Jurkat, Clone E6-1 (cell line): Measurements from ENCODE around the gene XNDC1N. TPM values are rescaled to one million over a fixed set of nuclear protein-coding genes. Genes with fewer than 3 reads are reported as not detected.
A peak's percentile ranks its signal among the peaks of the same experiment; 100 is the strongest.

Source experiments
- DNase-seq: peaks from one replicate; pipeline ENCODE4 v3.0.0-alpha.2; 2011; ENCODE audit warnings: low read depth, low spot score
- H3K4me3 ChIP-seq: 2 replicates; pipeline ENCODE4 v1.5.1; 2011; ENCODE audit warnings: mild to moderate bottlenecking, low read length, control low read depth, moderate library complexity
- polyA plus RNA-seq: library from polyadenylated mRNA; unstranded; fragments of >200 nt; gene quantifications from one replicate; pipeline ENCODE4 v1.2.1, GENCODE V29; 2012; ENCODE audit warnings: missing spikeins; ENCODE audit not compliant: insufficient read length, insufficient read depth

Gene XNDC1N, protein sequence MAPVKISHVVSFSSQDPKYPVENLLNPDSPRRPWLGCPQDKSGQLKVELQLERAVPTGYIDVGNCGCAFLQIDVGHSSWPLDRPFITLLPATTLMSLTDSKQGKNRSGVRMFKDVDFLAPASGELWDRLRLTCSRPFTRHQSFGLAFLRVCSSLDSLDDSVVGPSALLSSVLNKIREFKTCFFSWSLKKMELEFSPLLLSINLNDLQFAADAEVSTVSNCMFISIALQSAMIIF
- 6.7 TPM for polyA plus RNA-seq

DNA sequence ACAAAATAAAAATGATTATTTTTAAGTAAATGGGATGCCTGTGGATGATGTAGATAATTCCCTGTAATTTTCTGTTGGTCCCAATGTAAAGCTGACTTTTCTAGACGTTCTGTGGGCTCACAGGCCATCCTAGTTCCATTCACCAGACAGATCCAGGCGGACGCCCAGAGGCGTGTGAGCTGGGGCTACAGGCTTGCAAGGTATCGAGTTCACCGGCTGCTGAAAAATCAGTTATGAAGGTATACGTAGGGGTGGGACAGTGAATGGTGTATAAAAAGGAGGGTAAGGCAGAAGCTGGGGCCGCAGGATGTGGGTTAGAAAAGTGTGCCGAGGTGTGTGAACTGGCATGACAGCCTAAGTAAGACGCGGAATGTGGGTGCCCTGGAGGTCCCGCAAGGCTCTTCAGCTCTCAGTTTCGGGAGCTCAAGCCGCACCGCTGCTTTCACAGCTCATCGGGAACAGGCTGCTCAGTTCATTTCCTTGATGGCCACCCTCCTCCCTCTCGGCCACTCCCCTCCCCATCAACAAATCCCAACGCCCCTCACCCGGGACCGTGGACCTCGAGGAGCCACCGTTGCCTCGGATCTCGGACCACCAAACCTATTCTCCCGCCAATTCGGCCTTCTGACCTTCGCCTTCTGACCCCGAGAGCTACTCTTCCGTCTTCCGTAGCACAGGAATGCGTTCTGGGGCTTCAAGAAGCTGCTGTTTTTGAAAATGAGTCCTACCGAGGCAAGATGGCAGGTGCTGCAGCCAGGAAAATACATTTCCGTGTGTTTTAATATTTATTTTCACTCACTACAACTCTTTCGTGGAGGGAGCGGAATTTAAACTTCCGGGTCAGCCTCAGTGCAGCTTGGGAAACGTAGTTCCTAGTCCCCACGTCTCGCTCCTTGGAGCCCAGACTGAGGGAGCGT is at the start of gene XNDC1N:
Gene XNDC1N (minus strand): TSS at position 775 of the 917 bp plus-strand sequence. CDS start 5,241 bp downstream, outside the sequence.
- DNase-seq = peak; percentile 88
- H3K4me3 ChIP-seq = peak within 1 kb of the TSS; percentile 79

DNA sequence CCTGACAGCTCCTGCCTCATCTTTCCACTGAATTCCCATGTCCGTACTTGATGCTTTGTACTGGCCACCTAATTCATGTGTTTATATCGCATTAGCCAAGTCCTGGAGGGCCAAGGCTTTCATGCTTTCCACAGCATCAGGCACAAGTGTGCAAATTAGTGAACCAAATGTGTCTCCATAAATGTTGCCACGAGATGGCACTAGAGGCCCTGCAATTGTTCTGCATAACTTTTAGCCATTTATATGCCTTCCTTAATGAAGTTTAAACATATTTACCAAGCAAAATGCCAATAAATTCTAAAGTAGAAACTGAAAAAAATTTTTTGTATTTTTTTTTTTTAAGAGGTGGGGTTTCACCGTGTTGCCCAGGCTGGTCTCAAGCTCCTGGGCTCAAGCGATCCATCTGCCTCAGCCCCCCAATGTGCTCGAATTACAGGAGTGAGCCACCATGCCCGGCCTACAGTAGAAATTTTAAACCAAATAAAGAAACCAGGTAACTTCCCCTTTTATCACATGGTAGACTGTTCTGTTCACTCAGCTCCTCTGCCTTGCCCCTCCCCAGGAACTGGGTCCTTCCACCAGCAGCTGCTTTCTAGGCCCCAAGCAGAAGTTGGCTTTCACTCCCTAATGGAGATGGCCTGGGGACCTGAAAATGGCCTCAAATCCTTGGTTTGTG is 49.5 kb upstream of the XNDC1N start:
- peak; percentile 58 for DNase-seq
- no peak overlapping the region for H3K4me3 ChIP-seq

DNA sequence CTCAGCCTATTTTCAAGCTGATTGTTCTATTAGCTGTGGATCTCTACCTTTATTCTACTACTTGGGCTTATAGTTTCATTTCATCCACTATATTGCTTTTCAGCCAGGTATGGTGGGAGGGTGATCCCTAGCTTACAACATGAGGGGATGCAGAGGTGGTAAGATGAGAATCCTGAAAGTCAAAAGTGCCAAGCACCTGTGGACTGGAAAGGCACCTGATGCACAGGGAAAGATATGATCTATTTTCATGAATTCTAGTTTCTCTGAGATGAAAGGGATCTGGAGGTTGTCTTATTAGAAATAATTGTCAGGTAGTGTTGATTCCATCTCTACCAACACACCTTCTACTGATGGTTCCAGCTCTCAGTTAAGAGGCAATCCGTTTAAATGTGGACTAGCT is 48.7 kb upstream of the XNDC1N start:
- no peak for DNase-seq
- H3K4me3 ChIP-seq = no peak overlapping the region

DNA sequence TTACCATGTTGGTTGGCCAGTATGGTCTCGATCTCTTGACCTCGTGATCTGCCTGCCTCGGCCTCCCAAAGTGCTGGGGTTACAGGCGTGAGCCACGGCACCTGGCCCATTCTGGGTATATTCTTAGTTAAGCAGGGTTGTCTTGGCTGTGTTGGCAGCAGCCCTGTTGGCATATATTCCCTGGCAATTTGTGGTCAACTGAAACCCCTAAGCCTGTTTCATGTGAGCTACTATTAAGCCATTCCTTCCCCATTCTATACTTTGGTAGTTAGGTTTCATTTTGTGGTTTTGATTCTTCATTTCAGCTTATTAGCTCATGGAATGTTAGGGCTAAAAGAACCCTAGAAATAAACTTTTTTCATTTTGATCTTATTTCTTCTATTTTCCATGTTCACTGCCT is 48.2 kb upstream of the XNDC1N start:
- H3K4me3 ChIP-seq = no peak overlapping the region
- DNase-seq = no peak

DNA sequence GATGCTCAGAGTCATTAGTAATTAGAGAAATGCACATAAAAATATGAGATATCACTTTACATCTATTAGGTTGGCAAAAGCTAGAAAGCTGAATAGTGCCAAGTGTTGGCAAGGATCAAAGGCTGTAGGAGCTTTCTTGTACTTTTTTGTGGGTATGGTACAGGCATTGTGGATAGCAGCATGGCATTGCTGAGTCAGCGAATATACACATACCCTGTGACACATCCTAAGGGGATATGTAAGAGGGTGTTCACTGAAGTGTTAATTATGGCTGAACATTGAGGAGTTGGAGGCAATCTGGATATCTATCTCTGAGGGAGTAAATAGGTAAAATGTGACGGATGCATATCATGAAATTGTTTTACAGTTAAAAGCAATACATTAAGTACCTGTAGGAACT is 43.3 kb upstream of the XNDC1N start:
- DNase-seq = peak; percentile 6
- no peak overlapping the region for H3K4me3 ChIP-seq

DNA sequence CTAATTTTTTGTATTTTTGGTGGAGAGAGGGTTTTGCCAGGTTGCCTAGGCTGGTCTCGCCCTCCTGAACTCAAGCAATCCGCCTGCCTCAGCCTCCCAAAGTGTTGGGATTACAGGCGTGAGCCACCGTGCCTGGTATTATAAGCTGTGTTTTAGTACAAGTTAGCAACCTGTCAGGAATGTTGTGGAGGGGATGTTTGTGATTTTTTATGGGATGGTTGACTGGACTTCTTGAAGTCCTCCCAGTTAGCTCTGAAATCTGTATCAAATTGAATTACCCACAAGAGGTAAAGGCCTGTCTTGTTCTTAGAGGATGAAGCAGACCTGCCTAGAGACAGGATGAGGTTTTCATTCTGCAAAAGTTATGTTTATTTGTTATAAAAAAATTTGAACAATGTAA is 36.2 kb upstream of the XNDC1N start:
- DNase-seq = no peak
- no peak overlapping the region for H3K4me3 ChIP-seq

DNA sequence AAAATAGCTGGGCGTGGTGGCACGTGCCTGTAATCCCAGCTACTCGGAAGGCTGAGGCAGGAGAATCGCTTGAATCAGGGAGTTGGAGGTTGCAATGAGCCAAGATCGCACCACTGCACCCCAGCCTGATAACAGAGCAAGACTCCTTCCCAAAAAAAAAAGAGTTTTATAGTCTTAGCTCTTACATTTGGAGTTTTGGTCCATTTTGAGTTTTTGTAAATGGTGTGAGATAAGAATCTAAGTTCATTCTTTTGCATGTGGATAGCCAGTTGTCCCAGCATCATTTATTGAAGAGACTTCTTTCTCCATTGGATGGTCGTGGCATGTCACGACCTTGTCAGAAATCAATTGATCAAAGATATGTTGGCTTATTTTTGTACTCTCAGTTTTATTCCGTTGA is 35.1 kb upstream of the XNDC1N start:
- no peak for DNase-seq
- H3K4me3 ChIP-seq = no peak overlapping the region

DNA sequence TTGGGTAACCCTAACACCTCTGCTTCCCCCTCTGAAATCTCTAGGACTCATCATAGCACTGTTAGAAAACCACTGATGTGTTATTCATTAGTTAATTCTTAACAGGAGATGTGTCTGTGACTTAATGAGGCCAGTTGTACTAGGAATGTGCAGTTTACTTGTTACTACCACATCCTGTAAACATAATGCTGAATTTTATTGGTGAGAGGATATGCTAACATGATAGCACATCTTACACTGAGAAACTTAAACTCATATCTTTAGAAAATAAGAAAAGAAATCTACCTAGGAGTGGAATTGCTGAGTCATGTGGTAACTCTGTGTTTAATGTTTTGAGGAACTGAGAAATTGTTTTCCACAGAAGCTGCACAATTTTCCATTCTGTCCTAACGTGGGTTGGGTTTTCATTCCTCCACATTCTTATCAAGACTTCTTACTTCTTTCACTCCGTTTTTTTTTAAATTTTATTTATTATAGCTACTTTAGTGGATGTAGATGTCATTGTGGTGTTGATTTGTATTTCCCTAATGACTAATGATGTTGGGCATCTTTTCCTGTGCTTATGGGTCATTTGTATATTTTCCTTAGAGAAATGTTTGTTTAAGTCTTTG is 34.1 kb upstream of the XNDC1N start:
- H3K4me3 ChIP-seq = no peak overlapping the region
- DNase-seq = no peak

DNA sequence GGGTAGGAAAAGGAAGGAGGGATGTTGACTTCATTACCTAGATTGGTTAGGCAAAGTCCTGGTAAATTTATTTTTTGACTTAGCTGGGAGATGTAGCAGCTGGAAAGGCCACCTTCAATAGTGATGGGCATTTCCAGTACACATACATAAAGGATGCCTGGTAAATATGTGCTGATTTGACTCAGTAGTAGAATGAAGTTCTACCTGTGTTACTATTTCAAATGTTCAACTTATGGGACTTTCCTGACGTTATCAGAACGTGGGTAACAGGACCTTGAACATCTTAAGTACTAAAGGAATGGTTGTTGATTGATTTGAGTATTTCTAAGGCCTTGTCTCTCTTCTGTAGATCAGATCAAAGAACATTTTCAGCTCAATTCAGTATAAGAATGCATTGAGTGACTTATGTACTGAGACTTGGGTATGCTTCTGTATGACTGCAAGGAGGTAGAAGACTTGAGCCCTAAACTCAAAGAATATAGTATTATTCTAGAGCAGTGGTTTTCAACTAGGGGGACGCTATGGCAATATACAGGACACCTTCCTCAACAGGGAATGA is 27.6 kb upstream of the XNDC1N start:
- H3K4me3 ChIP-seq = no peak overlapping the region
- DNase-seq = no peak

DNA sequence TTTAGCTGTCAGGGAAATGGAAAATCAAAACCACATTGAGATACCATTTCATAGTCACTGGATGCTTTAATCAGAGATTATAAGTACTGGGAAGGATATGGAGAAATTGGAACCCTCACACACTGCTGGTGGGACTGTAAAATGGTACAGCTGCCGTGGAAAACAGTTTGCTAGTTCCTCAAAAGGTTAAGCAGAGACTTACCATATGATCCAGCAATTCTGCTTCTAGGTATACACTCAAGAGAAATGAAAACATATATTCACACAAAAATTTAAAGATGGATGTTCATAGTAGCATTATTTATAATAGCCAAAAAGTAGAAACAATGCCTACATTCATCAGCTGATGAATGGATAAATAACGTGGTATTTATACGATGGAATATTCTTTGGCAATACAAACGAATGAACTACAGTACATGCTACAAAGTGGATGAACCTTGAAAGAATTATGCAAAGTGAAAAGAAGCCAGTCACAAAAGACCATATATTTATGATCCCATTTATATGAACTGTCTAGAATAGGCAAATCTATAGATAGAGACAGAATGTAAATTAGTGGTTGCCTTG is 23.4 kb upstream of the XNDC1N start:
- DNase-seq = no peak
- no peak overlapping the region for H3K4me3 ChIP-seq

DNA sequence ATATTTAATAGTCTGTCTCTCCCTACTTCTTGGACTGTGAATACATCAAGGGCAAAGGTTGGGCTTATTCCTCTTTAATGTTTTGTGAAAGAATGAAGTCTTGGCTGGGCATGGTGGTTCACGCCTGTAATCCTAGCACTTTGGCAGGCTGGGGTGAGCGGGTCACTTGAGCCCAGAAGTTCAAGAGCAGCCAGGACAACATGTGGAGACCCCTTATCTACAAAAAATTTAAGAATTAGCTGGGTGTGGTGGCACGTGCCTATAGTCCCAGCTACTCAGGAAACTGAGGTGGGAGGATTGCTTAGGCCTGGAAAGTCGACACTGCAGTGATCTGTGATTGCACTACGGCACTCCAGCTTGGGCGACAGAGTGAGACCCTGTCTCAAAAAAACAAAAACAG is 20.6 kb upstream of the XNDC1N start:
- no peak for DNase-seq
- H3K4me3 ChIP-seq = no peak overlapping the region

DNA sequence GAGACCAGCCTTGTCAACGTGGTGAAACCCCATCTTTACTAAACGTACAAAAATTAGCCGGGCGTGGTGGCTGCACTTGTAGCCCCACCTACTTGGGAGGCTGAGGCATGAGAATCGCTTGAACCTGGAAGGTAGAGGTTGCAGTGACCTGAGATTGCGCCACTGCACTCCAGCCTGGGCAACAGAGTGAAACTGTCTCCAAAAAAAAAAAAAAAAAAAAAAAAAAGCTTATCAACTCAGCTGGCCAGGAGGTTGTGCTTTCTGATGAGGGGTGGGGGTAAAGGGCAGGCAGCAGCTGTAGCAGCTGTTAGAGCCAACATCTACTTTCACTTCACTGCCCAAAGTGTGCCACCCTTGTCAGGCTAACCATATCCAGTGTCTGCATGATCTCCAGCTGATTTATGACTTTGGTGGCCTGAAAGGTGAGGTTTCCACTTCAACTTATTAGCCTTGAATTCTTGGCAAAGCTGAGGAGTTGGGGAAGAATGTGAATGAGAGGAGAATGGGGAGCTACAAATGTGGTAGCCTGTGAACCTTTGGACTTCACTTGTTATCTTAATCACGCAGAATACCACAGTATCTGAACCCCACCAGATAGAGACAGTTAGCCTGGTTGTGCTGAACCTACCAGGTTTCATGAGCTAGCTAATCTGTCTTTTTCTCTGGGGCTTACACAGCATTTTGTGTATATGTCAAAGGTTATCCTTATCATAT is 20.1 kb upstream of the XNDC1N start:
- H3K4me3 ChIP-seq = no peak overlapping the region
- DNase-seq = no peak

DNA sequence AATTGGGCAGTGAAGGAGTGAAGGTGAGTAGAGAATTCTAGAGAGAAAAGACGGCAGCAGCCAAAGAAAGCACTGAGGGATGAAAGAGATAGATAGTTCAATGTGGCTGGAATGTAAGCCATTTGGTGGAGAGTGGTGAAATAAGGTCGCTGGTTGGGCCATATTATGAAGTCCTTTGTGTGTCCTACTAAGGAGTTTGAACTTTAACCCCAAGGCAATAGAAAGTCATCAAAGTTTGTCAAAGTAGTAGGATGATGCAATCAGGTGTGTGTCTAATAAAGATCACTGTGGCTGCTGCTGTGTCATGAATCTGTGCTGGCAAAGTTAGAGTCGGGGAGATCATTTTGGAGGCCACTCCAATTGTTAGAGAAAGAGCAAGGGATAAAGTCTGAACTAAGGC is 19.1 kb upstream of the XNDC1N start:
- no peak for DNase-seq

DNA sequence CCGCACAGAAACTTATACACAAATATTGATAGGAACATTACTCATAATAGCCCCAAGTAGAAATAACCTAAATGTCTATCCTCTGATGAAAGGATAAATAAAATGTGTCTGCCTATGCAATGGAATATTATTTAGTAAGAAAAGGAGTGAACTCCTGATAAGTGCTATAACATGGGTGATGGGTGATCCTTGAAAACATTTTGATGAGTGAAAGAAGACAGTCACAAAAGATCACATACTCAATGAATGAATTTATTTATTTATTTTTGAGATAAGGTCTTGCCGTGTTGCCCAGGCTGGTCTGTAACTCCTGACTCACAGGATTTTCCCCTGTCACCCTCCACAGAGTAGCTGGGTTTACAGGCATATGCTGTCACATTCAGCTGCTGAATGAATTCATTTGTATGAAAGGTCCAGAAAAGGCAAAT is 17.8 kb upstream of the XNDC1N start:
- no peak for DNase-seq
- H3K4me3 ChIP-seq = no peak overlapping the region

More for the DNA sequence above, 19.1 kb upstream of the XNDC1N start:
- H3K4me3 ChIP-seq = no peak overlapping the region

DNA sequence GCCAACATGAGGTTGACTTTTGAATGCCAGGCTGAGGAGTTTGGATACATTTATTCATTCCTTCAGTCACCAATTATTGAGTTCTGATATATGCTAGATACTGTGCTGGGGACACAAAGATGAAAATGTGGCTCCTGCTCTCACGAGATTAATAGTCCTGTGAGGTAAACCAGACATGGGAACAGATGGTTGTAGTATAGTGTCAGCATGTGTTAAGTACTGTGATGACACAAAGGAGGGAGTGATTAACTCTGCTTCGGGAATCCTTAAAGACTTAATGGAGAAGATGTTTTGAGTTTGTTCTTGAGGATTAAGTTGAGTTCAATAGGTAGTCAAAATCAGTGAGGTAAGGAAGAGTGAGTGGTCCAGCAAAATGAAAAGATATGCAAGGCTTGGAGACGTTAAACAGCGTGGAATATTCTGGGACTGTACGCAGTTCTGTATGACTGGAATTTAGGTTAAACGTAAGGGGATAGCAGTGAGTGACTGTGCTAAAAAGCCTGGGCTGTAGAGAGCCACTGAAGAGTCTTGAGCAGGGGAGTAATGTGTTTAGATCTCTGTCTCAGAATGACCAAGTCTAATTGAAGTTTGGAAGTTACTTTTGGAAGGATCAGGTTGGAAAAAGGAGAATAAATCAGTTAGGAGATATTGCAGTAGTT is 12.3 kb upstream of the XNDC1N start:
- DNase-seq = no peak
- no peak overlapping the region for H3K4me3 ChIP-seq

DNA sequence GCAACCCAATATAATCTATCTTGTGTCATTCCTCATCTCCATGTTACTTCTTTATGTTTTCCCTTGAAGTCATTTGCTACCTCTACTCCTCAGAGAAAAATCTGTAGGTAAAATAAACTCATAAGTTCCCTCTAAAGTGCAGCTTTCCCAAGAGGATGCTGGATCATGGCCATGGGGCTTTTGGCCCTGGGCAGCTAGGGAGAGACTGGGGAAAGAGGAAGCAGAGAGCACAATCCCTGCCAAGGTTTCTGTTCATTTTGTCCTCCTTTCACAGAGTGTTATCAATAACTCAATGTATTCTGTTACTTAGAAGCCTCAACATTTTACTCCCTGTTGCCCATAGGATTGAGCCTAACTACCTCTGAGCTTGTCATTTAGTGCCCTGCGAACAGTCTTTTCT is 9.4 kb upstream of the XNDC1N start:
- DNase-seq = no peak

DNA sequence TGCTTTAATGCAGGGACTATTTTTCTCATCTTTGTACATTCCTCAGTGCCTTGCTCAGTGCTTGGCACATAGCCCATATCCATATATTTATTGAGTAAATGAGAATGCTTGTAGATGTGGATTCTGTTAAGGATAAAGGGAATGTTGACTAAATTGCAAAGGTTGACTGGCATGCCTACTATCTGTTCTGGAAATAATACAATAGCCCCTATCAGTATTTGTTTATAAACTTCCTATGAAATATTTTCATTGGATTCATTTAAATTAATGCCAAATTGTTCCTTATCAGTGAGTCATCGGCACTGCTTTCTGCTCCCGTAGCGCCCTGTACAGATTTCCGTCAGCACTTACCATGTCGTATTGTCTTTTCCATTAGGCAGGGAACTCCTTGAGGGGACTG is 8.4 kb upstream of the XNDC1N start:
- H3K4me3 ChIP-seq = no peak overlapping the region
- no peak for DNase-seq

More for the DNA sequence above, 9.4 kb upstream of the XNDC1N start:
- no peak overlapping the region for H3K4me3 ChIP-seq
